DMS53 treated with DMSO at 0.1 percent for 48 hours (cell line): ENCODE results near the gene BCOR.
A peak's percentile ranks its signal among the peaks of the same experiment; 100 is the strongest.

Experiments
- DNase-seq: peaks from one replicate; lab custom pipeline; 2025; ENCODE audit not compliant: unreplicated experiment; lab: John Stamatoyannopoulos, UW

Gene BCOR

GRCh38 chrX:40086569-40087335 lies 11.0 kb downstream of the BCOR start:
- DNase-seq = no peak

DNA sequence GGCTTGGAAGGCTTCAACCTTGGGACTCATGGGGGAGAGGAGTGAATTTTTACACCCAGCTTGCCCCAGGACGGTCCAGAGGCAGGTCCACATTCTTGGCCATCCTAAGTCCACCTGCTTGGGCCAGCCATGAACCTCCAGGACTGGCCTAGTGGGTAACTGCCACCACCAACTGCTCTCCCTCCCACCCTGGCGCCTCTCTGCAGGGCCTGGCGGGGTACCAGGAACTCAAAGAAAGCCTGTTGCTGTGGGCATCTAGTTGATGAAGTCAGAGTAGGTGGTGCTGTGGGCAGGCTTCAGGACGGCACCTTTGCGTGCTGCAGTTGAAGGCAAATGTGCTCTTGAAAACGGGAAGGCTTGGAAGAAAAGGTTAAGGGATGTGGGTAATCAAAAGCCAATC lies 12.0 kb downstream of the BCOR start:
- DNase-seq = no peak

DNA sequence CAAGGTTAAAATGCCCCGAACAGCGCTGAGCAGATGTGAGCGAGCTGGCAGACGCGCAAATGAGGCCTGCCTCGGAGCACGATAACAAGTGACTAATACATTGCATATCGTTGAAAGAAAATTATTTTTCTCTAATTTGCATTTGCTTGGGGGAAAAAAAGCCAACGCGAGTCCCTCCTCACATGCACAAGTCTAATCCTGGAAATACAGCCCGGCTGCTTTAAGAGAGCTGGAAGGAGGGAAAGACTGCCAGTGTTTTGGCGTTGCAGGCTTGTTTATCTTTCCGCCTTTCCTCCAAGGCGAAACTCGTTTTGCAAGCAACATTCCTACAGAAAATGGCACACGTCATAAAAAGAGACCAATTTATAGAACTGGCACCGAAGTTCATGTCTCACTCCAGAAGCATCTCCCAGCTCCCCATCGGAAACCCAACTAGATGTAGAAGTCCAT lies 12.6 kb downstream of the BCOR start:
- no peak for DNase-seq

- no peak for DNase-seq
Measured at GRCh38 chrX:40084471-40085101, 13.2 kb downstream of the BCOR start.

- DNase-seq = no peak
Measured at GRCh38 chrX:40083979-40084359, 13.8 kb downstream of the BCOR start.

DNA sequence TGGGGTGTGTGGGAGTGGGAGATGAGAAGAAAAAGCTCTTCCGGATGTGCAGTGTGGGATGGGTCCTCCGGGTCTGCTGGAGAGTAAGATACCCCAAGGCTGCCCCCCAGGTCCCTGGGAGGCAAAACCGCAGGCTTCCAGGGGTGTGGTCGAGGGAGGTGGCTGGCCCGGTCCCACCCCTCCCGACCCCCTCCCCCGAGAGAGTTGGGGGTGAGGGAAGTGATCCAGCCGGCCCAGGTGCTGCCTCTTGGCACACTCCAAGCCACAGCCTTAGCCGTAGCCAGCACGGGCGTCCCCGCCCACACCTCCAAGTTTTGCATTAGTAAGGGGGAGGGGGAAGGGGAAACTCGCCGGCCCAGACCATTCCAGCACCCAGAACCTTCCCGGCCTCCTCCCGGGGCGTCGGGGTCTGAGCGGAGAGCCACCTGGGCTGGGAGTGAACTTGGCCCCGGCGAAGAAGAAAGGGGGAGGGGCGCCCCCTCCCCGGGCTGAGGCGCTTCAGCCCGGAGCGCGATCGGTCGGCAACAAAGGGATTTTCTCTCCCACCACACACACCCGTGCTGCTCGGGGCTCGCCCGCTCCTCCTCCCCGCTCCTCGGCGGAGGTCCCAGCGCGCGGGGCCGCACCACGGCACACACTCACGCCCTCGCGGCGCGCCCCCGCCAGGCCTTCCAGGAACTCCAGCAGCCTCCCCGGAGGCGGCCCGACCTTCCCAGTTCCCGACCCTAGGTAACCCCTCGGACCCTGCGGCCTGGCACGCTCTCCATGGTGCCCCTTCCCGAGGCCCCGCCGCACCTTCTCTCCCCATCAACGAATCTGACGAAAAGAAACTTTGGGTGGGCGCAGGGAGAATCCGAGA lies 14.4 kb downstream of the BCOR start:
- DNase-seq = peak; percentile 17

- peak; percentile 33 for DNase-seq
Measured at GRCh38 chrX:40082447-40083119, 15.2 kb downstream of the BCOR start.

- DNase-seq = no peak
Measured at GRCh38 chrX:40081679-40082068, 16.1 kb downstream of the BCOR start.

DNA sequence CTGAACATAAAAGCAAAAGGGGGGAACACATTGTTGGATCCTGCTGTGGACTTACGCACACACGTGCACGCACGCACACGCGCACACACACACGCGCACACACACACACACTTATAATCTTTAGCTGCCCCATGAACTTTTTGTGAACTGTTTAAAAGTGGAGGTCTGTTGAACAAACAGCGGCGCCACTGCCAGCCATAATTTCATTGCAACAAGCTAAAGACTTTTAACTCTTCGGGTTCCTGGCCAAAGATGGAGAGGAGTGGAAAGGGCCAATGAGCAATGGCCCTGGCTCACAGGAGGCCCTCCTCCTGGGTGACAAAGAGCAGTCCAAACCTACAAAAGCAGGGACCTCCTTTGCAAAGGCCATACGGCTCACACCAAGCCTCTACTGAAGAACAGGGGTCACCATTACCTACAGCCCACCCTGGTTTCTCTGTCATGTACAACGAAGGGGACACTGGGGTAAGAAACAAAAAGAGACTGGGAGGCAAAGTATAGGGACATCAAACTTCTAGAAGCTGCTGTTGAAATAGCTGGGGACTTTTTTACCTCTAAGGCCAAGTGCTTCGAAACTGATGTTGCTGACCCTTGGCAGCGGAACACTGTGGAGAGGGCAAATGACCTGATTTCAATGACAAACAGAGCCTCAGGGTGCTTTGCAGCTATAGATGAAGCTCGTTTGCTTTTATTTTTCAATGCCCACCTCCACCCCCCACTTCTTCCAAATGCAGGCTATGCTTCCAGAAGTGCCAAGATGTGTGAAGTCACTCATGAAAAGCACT lies 16.7 kb downstream of the BCOR start:
- DNase-seq = no peak

DNA sequence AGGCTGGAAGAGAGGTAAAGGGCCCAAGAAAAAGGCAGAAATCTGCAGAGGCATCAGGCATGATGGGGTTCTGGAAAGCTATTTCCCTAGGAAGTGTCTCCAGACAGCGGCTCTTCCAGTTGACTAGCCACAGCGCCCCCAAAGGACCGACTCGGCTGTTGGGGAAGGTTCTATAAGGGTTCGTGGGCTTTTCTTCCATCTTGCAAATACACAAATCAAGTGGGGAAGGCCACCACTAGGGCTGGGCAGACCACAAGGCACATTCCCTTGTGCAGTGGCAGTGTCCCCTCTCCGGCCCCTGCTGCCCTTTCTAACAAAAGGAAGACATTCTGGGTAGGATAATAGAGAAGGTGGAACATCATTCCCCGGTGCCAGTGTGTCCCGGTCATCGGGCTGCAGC lies 18.2 kb downstream of the BCOR start:
- no peak for DNase-seq

GRCh38 chrX:40078489-40079227 lies 19.1 kb downstream of the BCOR start:
- no peak for DNase-seq

- no peak for DNase-seq
Measured at GRCh38 chrX:40077906-40078305, 19.9 kb downstream of the BCOR start.

GRCh38 chrX:40076750-40077575 lies 20.8 kb downstream of the BCOR start:
- DNase-seq = no peak

DNA sequence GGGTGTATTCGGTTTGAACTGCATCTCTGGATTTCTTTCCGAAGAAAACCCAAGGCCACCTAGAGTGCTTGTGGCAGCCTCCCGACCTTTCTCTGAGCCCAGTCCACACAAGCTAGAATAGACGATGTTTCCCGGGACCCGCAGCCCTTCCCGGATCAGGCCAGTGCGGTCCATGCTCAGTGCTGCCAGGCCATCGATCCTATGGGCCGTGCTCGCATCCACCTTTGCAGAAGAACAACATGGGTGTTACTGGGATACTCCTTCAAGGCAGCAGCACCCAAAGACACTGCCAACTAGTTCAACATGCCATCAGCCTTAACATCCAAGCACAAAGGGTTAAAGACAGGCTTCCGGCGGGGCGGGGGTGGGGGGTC lies 22.8 kb downstream of the BCOR start:
- no peak for DNase-seq

DNA sequence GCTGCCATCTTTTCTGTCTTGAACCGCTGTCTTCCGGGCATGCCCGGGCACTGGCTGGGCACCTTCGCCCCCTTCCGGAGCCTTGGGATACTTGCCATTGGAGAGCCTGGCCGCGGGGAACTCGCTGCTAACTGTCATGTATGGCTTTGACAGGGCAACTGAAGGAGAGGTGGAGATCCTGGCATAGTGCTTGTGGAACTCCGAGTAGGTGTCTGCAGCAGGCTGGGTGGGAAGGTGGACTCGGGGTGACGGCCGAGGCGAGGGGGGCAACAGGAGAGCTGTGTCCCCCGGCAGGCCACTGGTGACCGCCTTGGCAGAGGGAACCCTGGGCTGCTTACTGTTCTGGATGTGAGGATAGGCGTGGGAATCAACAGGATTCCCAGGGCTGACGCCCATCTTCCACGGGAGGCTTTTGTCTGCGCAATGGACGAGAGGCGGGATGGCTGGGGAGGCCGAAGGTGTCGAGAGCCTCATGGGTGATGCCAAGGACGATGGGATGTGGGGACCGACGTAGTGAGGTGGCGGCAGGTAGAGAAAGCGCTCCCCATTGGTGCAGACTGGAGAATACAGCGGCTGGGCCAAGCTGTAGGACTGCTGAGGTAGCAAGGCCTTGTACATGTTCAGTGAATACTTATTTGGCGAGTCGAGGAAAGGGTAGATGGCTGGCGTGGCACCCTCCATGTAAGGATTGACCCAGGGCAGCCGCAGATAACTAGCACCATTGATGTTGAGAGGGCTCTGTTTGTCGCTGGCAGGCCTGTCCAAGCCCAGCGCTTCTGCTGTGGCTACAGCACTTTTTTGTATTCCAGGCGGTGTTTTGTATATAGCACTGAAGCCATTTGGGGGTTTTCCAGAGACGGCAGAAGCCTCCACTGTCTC lies 23.4 kb downstream of the BCOR start:
- no peak for DNase-seq

GRCh38 chrX:40073439-40074054 lies 24.2 kb downstream of the BCOR start:
- DNase-seq = no peak

DNA sequence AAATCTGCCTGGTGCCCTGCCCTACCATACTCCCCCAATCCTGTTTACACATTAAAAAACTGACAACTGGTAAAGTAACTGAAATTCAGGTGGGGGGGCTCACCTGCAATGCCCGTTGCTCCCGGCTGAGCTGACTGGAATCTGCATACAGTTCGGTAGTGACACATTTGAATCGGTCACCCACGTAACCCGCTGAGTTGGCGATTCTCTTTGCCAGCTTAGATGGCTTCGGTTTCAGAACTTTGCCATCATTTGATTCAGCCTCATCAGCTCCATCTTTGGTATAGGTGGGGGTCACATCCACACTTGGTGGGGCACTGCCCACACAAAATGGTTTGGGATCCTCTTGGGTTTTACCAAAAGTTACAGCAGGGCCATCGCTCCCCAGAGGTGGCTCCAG lies 25.5 kb downstream of the BCOR start:
- DNase-seq = no peak

DNA sequence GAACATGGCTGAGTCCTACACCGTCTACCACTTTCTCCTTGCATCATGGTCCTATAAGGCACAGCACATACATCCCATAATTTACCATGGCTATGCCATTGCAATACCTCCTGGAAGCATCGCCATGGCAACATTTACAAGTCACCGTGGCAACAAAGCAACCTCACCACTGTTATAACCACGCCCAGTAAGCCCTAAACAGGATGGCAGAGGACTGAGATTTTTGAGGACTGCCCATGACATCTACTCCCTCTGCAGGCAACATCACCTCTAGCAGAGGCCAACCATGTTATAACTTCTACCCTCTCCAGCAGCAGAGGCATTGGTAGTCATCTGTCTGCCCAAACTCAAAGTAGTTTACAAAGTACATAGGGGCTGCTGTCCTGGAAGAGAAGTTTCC lies 29.7 kb downstream of the BCOR start:
- DNase-seq = no peak
